Renal cortical epithelial cell (primary cell): ENCODE results near the gene PAN3. TPM values are rescaled to one million over a fixed set of nuclear protein-coding genes. Genes with fewer than 3 reads are reported as not detected.
A peak's percentile ranks its signal among the peaks of the same experiment; 100 is the strongest.

Source experiments
- DNase-seq: peaks from one replicate; pipeline ENCODE4 v3.0.0-alpha.2; 2011; ENCODE audit warnings: low read depth
- total RNA-seq: library from RNA; depleted of rRNA; stranded (reverse); fragments of >200 nt; gene quantifications from 2 replicates; pipeline ENCODE4 v1.2.3, GENCODE V29; 2014

PAN3 gene
- total RNA-seq, 1 donor from 2014 or later = 37.7 TPM

DNA sequence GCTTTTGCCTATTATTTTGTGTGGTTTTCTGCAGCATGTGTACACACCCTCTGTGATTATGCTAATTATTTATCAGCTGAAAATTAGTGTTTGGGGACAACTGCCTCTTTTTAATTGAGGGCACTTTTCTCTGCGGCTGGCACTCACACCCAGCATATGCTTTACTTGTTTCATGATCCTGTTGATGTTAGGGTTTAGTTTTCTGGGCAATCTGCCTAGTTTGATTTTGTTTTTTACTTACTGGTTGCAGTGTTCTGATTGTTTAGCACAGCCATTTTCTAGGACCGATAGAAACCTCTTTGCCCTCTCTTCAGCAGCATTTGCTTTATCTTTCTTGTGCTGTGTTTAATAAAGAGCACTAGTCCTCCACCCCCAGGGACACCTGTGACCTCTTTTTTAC, 161.6 kb downstream of the PAN3 start:
- no peak for DNase-seq

DNA sequence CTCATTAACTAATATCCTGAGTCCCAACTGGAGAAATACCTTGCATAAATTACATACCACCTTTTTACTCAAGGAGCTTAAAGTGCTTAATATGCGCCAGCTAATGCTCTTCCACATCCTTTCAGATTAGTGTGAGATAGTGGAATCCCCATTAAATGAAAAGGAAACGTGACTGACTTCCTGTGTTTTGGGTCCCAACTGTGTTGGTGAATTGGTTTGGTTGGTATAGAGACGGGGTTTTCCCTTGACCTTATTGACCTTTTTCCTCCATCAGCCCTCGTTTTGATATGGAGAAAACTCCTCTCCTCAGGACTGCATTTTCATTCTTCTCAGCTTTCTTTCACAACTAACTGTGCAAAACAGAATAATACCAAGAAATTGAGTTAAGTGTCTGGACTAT, 163.5 kb downstream of the PAN3 start:
- DNase-seq = no peak

DNA sequence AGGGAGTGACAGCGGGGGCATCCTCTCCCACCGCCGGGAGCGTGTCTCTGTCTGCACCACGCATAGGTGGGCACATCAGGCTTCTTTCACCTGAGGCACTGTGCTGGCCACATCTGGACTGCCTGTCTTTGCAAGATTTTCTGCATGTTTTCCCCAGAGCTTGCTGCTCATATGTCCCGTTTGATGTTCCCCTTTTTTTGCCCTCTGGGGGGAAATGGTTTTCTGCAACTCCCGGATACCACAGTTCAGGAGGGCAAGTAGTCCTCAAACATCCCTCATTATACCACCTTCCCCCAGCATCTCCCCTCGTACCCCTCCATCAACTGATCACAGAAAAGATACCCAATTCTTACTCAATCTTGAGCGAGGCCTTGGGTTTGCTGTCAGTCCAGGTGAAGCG, 168.0 kb downstream of the PAN3 start:
- no peak for DNase-seq

DNA sequence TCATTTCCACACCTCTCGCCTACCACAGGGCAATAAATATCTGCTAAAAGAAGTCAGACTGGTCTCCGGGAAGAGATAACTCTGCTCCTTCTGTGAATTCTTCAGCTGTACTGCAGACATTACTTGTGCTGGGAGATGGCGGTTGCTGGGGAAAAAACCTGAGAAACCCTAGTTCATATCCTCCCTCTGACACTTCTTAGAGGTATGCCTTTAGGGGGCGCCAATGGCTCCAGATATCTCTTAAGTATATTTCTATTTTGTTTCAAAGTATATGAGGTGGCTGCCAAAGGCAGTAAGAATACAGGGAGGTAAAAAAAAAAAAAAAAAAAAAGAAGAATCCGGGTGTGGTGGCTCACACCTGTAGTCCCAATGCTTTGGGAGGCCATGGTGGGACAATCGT, 175.2 kb downstream of the PAN3 start:
- no peak for DNase-seq

DNA sequence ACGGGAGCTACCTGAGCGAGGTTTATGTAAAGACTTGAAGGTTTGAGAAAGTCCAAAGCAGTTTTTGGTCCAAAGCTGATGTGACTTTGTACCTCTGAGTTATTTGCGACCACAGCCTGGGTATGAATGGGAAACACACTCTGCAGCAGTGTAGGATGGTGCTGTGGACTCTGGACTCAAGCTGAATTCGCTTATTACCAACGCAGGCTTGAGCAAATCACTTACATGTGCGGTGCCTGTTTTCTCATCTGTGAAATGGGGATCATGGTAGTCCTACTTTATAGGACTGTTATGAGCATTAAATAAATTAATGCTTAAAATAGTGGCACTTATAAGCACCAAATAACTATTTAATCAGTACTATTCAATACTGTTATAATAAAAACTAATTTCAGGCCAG, 176.5 kb downstream of the PAN3 start:
- DNase-seq = no peak

DNA sequence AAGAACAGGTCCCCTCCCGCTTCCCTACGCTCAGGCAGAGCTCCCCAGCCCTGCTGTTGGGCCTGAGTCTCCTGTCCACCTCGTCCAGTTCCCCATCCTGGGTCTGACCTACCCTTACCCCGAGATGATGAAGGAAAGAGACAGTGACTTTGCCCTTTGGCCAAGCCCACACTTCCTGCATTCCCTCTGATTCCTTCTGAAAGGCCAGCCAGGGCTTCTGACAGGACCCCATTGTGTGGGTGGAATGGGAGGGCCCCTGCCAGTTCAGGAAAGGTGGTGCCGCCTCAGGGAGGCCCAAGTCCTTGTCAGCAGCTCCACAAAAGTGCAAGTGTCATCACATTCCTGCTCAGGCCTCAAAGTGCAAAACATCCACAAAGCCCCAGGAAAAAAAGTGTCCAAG, 177.8 kb downstream of the PAN3 start:
- no peak for DNase-seq

DNA sequence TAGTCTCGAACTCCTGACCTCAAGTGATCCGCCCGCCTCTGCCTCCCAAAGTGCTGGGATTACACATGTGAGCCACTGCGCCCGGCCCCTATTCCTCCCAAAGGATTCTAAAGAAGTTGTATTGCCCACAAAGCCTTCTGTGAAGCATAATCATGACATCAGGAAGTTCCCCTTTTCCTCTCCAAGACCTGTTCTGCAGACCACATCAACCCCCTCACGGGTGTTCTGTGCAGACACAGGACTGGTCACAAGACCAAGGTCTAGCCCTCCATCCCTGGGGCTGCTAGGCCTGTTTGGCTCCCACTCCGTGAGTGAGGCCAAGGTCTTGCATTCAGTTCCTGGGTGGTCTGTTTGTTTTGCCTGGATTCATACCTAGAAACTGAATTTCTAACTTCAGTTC, 178.5 kb downstream of the PAN3 start:
- no peak for DNase-seq

DNA sequence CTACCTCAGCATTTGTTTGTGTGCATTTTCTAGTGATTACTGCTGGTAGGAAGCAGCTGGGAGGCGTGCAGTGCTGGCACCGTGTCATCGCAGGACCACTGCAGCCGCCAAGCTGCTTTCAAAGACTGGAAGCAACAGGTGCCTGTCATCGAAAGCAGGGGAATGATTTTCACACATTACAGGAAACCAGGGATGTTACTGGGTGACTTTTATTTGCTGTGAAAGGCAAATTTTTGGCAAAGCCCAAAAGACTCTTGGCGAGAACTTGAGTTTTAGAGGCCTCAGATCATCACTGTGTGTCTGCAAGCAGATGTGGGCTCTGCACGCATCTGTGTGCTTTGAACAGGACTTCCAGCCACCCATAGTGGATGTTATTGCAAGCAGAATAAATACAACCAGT, 180.2 kb downstream of the PAN3 start:
- DNase-seq = no peak

DNA sequence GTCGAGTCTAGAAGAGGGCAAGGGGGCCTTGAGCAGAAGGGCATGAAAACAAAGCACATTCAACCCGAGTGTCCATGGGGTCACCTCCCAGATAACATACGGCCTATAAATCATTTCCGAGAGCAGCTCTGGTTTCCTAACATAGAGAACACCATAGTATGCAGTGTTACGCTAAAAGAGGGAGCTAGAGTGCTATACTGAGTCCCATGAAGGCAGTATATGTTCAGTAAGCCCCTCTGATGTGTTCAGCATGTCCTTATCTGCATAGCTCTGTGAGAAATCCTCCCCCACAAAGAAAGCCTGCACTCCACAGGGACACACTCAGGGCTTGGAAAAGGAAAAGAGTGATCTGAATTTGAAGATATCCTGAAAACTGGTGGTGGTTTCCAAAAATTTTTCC, 181.2 kb downstream of the PAN3 start:
- DNase-seq = no peak

DNA sequence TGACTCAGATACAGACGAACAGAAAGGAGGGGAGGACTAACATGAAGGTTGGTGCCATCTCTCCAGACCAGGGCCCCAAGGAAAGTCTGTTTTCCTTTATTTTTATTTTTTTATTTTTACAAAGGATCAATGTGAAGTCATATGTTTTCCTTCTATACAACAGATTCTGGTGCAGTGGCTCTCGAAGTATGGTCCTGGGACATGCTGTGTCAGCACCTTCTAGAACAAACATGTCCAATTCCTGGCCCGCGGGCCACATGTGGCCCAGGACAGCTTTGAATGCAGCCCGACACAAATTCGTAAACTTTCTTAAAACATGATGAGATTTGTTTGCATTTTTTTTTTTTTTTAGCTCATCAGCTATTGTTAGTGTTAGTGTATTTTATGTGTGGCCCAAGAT, 181.9 kb downstream of the PAN3 start:
- no peak for DNase-seq

DNA sequence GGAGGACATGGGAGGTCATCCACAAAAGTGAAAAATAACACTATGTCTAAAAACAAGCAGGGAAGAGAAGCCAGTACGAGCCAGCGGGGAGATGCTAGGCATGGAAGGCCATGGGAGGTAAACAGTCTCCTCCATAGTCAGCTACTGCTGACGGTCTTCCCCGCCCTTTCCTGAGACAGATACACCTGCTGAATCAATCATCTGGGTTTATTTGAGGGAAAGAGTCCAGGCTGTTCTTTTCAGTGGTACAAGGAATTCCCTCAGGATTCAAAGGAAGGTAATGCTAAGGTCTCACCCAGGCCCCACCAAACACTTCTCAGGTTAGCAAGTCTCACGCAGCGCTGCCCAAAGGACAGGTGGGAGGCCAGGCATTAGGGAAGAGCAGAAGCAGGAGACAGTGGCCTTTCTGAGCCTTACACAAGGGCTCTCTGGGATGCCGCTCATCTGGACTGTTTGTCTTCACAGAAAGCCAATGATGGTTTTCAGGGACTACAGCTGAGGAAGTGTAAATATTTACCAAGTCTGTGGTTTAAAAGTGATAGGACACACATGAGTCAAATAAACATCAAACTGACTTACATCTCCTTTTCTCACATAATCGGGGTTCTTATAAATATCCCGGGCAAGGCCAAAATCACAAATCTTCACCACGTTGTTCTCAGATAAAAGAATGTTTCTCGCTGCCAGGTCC, 182.7 kb downstream of the PAN3 start:
- no peak for DNase-seq

DNA sequence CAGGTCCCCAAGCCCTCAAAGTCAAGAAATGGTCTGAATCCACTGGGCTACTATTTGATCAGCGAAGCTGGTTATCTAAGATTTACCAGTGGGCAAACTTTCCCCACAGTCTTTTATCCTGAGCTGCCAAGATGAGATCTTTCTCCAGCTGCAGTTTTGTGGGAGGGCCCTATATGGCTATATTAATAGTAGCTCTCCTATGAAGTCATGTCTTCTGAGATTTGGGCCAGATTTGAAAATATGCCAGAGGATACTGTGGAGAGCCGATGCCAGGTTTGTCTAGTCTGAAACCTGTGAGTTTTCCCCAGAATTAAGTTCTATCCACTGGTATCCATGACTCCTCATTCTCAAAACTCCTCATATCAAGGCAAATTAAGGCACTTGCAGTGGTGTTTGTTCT, 183.4 kb downstream of the PAN3 start:
- DNase-seq = no peak

DNA sequence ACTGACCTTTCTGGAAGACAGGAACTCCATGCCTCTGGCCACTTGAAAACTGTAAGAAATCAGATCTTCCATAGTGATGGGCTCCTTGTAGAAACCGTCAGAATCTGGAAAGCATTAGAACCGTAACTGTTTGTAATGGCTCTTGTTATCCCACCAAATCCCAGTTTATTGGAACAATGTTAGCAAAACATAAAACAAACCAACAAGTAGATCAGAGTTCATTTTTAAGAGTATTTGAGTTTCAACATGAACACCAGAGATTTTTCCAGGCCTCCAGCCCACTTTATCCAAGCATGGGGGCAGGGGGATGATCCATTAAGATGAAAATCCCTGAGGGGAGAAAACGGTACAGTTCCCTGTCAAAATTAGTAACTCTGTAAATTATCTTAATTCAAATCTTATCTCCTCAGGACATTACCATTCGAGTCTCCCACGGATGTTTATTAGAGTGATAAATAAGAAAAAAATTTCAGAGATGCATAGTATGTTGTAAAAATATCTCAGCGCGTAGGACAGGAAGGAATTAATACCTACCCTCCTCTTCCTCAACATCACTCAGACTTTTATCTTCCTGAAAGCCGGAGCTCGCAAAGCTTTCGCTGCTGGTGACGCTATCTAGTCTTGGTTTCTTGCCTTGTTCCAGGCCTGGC, 184.0 kb downstream of the PAN3 start:
- DNase-seq = no peak

DNA sequence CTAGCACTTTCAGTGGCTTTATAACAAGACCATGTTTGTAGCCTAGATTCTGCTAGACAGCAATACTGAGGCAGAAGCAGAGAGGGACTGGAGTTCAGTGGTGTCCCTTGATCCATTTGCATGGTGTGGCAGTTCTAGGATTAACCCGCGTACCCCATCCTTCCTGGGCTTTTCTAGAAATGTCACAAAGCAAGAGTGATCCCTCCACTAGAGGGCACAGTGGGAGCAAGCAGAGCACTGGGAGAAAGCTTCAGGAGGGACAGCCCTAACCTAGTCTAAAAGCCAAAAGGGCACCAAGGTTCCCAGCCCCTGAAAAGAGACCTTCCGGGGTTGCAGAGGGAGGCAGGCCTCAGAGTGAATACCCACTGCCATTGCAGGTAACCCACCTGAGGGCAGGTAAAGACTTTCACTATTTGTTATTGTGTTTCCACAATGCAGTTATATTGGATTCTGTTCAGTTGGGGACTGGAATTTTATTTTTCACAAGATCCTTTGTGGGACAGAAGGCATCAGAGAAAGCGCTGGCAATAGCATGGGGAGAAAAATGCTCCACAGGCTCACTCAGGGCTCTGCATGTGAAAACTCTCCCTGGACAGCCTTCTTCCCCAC, 185.9 kb downstream of the PAN3 start:
- DNase-seq = peak; percentile 43

DNA sequence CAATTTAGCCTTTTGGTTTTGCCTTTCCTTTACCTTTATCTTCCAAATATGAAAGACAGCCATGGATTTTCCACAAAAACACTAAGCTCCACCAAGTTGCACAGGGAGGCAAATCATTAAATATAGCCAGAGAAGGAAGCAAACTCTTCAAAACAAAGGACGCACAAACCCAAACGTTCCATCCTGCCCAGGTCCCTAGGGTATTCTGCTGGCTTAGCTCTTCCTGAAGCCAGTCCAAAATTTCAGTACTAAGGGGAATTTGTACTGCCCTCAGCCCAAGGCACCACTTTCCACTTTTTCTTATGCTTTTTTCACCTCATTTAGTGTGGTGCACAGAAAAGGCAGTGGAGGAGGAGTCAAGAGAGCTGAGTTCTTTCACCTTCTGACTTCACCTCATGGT, 186.7 kb downstream of the PAN3 start:
- no peak for DNase-seq

DNA sequence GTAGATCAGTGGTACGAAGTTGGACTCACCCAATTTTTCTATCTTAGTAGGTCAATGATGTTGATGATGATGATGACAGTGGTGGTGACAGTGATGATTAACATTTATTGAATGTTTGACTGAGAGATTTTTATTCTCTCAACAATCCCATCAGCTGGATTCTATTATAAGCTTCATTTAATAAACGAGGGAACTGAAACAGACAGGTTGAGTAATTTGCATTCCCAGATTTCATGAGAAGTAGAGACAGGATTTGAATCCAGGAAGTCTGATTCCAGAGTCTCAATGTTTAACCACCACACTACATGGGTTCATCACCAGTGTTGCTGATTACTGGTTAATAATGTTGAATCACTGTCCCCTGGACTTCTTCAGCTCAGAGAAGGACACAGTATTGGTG, 187.7 kb downstream of the PAN3 start:
- DNase-seq = no peak

DNA sequence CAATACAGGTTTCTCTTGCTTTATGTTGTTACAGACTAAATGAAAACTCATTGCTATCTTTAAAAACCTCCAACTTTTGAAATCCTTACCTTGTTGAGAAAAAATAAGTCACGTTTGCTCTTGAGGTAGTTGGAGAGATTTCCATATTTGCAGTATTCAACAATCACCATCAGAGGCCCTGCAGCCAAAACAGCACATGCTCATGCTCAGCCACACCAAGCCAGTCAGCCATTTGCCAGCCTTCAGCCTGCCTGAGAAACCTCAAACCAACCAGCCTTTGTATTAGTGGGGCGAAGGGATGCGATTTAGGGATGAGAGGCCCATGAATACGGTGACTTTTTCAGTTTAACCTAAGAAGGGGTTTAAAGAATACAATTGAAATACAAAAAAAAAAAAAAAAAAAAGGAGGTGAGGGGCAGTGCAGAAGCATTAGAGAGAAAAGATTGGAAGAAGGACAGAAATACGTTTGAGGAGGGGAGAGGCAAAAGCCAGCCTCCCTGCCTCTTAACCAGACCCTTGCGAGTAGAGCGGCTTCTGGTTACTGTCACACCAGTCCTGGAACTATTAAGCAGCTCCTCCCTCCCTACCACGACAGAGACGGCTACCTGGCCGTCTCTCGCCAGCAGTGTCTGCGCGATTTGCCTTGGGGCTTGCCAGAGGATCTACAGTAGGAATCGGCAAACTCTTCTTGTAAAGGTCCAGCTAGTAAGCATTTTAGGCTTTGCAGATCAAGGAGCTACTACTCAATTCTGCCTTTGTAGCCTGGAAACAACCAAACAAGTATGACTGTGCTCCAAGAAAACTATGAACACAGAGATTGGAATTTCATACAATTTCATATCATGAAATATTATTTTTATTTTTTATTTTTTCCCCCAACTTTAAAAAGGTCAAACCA, 189.3 kb downstream of the PAN3 start:
- no peak for DNase-seq

DNA sequence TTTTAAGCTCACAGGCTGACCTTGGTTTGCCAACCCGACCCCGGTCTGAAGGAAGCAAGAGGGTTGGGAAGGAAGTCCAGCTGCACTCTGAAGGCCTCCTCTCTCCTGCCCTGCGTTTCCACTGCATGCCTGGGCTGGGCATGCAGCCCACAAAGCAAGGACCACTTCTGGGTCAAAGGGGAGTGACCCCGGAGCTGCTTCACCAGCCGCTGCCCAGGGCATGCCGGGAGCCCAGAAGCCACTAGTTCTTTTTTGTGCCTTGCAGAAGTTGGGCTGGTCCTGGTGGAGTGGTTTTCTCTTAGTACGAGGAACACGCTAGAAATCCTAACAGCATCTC, 189.9 kb downstream of the PAN3 start:
- DNase-seq = no peak

DNA sequence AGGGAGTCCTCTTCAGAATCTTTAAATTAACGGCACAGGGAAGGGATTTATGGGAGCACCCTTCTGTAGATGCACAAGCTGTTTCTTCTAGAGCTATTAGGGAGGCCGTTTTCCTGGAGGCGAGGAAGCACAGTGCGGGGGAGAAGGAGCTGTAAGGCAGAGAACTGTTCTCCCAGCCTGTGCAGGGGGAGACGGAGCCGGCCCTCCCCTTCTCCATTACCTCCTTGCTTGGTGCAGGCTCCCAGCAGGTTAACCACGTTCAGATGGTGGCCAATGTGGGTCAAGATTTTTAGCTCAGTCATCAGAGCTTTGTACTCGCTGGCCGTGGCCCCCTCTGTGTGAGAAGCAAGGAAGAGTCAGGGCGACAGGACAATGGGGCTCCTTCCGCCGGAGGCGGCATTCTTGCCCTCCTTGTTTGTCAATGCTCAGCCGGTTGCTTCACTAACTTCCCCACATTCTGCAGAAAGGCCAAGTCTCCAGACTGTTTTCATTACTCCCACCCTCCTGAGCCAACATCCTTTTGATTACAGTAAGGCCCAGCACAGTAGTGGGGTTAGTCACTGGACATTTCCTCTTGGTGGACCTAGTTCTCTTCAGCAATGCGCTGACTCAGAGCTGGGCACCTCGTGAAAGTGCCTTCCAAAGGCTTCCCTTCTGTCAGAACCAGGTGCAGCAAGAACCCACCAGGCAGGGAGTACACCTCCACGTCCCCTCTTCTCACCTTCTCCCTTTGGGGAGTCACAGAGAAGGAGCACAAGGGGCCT, 191.2 kb downstream of the PAN3 start:
- peak; percentile 12 for DNase-seq

DNA sequence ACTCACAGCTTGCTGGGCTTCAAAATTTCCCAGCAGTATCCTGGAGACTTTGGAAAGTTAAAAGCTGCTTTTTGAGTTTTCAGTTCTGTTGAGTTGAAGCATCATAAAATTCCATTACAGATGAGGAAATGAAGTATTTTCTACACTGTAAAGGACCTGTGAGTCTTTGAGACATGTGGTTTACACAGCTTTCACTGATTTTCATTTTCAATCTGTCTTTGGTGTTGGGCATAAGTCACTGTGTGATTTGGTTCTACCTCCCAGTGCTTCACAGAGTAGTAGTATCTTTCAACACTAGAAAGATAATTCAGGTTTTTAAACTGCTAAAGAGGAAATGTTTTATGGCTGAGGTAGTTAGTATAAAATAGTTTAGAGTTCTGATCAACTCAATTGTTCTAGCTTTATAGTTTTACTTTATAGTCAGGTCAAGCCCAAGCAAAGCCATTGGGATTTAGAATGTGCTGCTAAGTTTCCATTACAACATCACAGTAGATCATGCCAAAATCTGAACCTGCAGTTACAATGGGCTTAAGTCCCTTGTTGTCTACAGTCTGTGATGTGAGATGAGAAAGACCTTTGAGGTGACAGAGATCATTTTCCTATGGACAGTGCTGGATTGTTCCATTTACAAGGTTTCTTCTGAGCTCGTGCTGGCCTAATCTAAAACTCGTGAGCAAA, 195.0 kb downstream of the PAN3 start:
- DNase-seq = no peak

DNA sequence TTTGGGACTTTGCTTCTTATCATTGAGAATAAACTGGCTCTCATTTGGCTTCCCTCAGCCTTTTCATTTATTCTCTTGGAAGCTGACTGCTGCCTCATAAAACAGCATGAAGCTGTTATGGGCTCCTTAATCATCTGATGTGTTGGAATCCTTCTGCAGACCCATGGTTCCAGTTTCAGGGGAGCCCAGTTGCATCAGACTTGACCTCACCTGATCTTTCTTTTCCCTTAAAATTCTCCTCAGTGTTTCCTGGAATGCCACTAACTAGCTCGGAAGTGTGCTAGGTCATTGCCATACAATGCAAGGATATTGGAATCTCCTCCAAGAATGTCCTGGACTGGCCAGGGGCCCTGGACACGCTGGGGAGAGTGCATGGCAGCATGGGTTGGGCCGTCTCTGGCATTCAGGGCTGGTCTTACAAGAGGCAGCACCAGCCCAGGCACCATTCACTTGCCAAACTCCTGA, 197.9 kb downstream of the PAN3 start:
- DNase-seq = no peak
